ENCODE results near the gene ZNF732. TPM values are rescaled to one million over a fixed set of nuclear protein-coding genes. Genes with fewer than 3 reads are reported as not detected.
A peak's percentile ranks its signal among the peaks of the same experiment; 100 is the strongest.
"Not testable (repeated sequence)": the region's sequence is repeated elsewhere in the genome, so short reads cannot be mapped to it uniquely, and the experiment has no call there.

Gene ZNF732
- total RNA-seq, 4 donors from 2014 or later, result 0.16 TPM; not detected in 3

DNA sequence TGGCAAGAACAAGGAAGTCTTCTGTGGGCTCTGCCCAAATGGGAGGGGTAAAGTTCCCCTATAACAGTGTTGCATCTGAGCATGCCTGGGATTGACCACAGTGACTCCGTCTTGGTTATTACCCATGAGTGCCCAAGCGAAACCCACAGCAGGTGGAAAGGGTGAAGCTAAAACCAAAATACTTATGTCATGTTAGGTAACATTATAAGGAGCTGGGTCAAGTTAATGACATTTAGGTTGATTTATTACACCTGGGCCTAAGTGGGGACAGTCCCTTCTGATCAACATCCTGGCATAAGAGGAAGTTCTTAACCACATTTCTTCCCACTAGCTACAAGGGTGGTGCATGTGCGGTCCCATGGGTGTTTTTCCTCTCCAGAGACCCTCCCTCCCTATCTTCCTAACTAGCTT lies 1.3 kb upstream of the ZNF732 start:
- TF ChIP-seq, protein P1, sequence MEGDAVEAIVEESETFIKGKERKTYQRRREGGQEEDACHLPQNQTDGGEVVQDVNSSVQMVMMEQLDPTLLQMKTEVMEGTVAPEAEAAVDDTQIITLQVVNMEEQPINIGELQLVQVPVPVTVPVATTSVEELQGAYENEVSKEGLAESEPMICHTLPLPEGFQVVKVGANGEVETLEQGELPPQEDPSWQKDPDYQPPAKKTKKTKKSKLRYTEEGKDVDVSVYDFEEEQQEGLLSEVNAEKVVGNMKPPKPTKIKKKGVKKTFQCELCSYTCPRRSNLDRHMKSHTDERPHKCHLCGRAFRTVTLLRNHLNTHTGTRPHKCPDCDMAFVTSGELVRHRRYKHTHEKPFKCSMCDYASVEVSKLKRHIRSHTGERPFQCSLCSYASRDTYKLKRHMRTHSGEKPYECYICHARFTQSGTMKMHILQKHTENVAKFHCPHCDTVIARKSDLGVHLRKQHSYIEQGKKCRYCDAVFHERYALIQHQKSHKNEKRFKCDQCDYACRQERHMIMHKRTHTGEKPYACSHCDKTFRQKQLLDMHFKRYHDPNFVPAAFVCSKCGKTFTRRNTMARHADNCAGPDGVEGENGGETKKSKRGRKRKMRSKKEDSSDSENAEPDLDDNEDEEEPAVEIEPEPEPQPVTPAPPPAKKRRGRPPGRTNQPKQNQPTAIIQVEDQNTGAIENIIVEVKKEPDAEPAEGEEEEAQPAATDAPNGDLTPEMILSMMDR (IDR thresholded peaks at IDR 0.05), result no peak
- TF ChIP-seq EP300 (IDR thresholded peaks at IDR 0.05; ENCODE audit: low read depth) (no peak), POLR2A (IDR thresholded peaks at IDR 0.05) (no peak), POLR2AphosphoS5 (IDR thresholded peaks at IDR 0.05) (no peak)
- Histone ChIP-seq H3K4me3 (no peak overlapping the region), H3K9me3 (peaks cover 0 to 7% of the 10 kb centered on the region in 2 donors), H3K36me3 (no peaks in the 10 kb centered on the region), H3K4me1 (no peaks in the 10 kb centered on the region), H3K27ac (no peak overlapping the region), H3K27me3 (peaks cover 8% of the 10 kb centered on the region)
- DNase-seq, result no peak
- 62 to 80% methylated on average over 1 to 3 of the region's 3 CpGs for WGBS, 2 donors (ENCODE audit: low coverage in 1 of 2)
- intact Hi-C loops (cut with DNase I; ENCODE audit: low total_unique reads), result no loop called here
- in situ Hi-C loops (cut with MboI; ENCODE audit: low pct_ligation_motif_present in 1 of 4, low pct_unique_long_range_greater_than_20kb in 1 of 4, low sequenced_read_pairs in 3 of 4), result no loop called here

GRCh38 chr4:304516-304915 lies 758 bp downstream of the ZNF732 start:
- H3K4me1 ChIP-seq; intact Hi-C loops (cut with DNase I; ENCODE audit: low total_unique reads); DNase-seq; in situ Hi-C loops (cut with MboI; ENCODE audit: low pct_ligation_motif_present in 1 of 4, low pct_unique_long_range_greater_than_20kb in 1 of 4, low sequenced_read_pairs in 3 of 4); H3K36me3 ChIP-seq; H3K27me3 ChIP-seq; H3K27ac ChIP-seq; H3K9me3 ChIP-seq: not testable (repeated sequence)
- 36% methylated on average over 17 of the region's 20 CpGs; no CpG with 5 or more reads in 1 of the 2 donors for WGBS, 2 donors (ENCODE audit: low coverage in 1 of 2)
- H3K4me3 ChIP-seq, result peak overlapping the region in 1 of 4 donors; percentile 39

- in situ Hi-C loops (cut with MboI; ENCODE audit: low pct_ligation_motif_present in 1 of 4, low pct_unique_long_range_greater_than_20kb in 1 of 4, low sequenced_read_pairs in 3 of 4) (no loop called here), intact Hi-C loops (cut with DNase I; ENCODE audit: low total_unique reads) (no loop called here)
- Histone ChIP-seq H3K4me1 (no peaks in the 10 kb centered on the region), H3K27ac (no peak overlapping the region), H3K27me3 (peaks cover 8% of the 10 kb centered on the region), H3K4me3 (no peak overlapping the region), H3K36me3 (no peaks in the 10 kb centered on the region), H3K9me3 (peaks cover 0 to 7% of the 10 kb centered on the region in 2 donors)
- DNase-seq, result no peak
- no peak for TF ChIP-seq EP300 (IDR thresholded peaks at IDR 0.05; ENCODE audit: low read depth)
- no peak for TF ChIP-seq POLR2A (IDR thresholded peaks at IDR 0.05)
- no peak for TF ChIP-seq POLR2AphosphoS5 (IDR thresholded peaks at IDR 0.05)
- TF ChIP-seq, protein P1 (IDR thresholded peaks at IDR 0.05), result no peak
- 85 to 94% methylated on average over 4 of the region's 4 CpGs for WGBS, 2 donors (ENCODE audit: low coverage in 1 of 2)
Measured at GRCh38 chr4:302381-302780, 2.9 kb downstream of the ZNF732 start.

DNA sequence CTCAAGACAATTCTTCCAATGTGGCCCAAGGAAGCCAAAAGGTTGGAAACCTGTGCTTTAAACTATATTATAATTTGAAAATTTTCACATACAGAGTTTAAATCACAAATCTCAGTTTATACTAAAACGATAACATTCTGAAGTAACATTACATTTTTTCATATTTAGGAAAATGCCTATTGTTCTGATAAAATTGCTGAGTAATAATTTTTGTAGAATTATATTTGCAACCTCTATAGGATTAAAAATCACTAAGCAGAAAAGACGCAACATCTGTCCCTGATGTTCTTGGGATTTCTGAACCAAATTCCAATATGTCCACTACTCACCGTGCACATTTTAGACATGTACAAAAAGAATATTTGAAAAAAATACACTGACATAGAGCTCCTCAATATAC lies 10.5 kb downstream of the ZNF732 start:
- Histone ChIP-seq H3K36me3 (no peaks in the 10 kb centered on the region), H3K4me3 (no peak overlapping the region), H3K27ac (no peak overlapping the region), H3K4me1 (no peaks in the 10 kb centered on the region), H3K27me3 (no peaks in the 10 kb centered on the region), H3K9me3 (peaks cover 5 to 6% of the 10 kb centered on the region in 2 donors)
- 92 to 97% methylated on average over 3 of the region's 3 CpGs for WGBS, 2 donors (ENCODE audit: low coverage in 1 of 2)
- DNase-seq, result no peak
- in situ Hi-C loops (cut with MboI; ENCODE audit: low pct_ligation_motif_present in 1 of 4, low pct_unique_long_range_greater_than_20kb in 1 of 4, low sequenced_read_pairs in 3 of 4) (no loop called here), intact Hi-C loops (cut with DNase I; ENCODE audit: low total_unique reads) (no loop called here)
- TF ChIP-seq POLR2A (IDR thresholded peaks at IDR 0.05) (no peak), EP300 (IDR thresholded peaks at IDR 0.05; ENCODE audit: low read depth) (no peak), POLR2AphosphoS5 (IDR thresholded peaks at IDR 0.05) (no peak)
- TF ChIP-seq, protein P1 (IDR thresholded peaks at IDR 0.05), result no peak

DNA sequence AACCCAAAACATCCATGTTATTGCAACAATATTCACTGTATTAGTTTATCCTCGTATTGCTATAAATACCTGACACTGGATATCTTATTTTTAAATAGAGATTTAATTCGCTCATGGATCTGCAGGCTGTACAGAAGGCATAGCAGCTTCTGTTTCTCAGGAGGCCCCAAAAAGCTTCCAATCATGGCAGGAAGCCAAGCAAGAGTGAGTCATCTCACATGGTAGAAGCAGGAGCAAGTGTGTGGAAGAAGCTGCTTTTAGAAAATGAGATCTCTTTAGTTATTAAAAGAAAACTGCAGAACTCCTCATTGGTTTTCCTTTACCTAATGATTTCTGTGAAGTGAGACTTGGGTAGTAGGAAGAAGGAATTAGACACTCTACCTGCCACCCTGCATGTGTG lies 16.4 kb downstream of the ZNF732 start:
- no peaks in the 10 kb centered on the region for H3K27me3 ChIP-seq
- no peak for TF ChIP-seq POLR2AphosphoS5 (IDR thresholded peaks at IDR 0.05)
- TF ChIP-seq, protein P1 (IDR thresholded peaks at IDR 0.05), result no peak
- TF ChIP-seq EP300 (IDR thresholded peaks at IDR 0.05; ENCODE audit: low read depth), result no peak
- TF ChIP-seq POLR2A (IDR thresholded peaks at IDR 0.05), result no peak
- no peak for DNase-seq
- 91 to 92% methylated on average over 2 of the region's 2 CpGs for WGBS, 2 donors (ENCODE audit: low coverage in 1 of 2)
- no peaks in the 10 kb centered on the region for H3K36me3 ChIP-seq
- H3K4me1 ChIP-seq, result no peaks in the 10 kb centered on the region
- in situ Hi-C loops (cut with MboI; ENCODE audit: low pct_ligation_motif_present in 1 of 4, low pct_unique_long_range_greater_than_20kb in 1 of 4, low sequenced_read_pairs in 3 of 4), result no loop called here
- no peak overlapping the region for H3K27ac ChIP-seq
- intact Hi-C loops (cut with DNase I; ENCODE audit: low total_unique reads), result no loop called here
- H3K9me3 ChIP-seq, result peaks cover 19 to 30% of the 10 kb centered on the region in 2 donors
- H3K4me3 ChIP-seq, result no peak overlapping the region

Measured in transverse colon (tissue), 4 donors.